GM12875 (cell line): ENCODE results near the gene MTMR10.

Experiments used
- H3K4me3 ChIP-seq: one replicate; pipeline ENCODE4 v1.5.1; 2011; ENCODE audit warnings: low read depth, low read length, control low read depth
- CTCF ChIP-seq: IDR thresholded peaks from 2 replicates; pipeline ENCODE4 v1.5.1; 2011; ENCODE audit warnings: low read depth, mild to moderate bottlenecking, control low read depth, inconsistent platforms, low read length, moderate library complexity, borderline replicate concordance; ENCODE audit not compliant: insufficient read depth

Gene MTMR10

GRCh38 chr15:30943654-30944335, 47.6 kb downstream of the MTMR10 start:
- no peak overlapping the region for H3K4me3 ChIP-seq
- TF ChIP-seq CTCF = no peak

- no peak for TF ChIP-seq CTCF
- no peak overlapping the region for H3K4me3 ChIP-seq
Observed at GRCh38 chr15:30941520-30941919, 49.9 kb downstream of the MTMR10 start.

- no peak overlapping the region for H3K4me3 ChIP-seq
- TF ChIP-seq CTCF = no peak
Observed at GRCh38 chr15:30940359-30940758, 51.1 kb downstream of the MTMR10 start.

GRCh38 chr15:30939161-30939560, 52.3 kb downstream of the MTMR10 start:
- no peak for TF ChIP-seq CTCF

GRCh38 chr15:30933293-30933692, 58.1 kb downstream of the MTMR10 start:
- TF ChIP-seq CTCF = no peak
- H3K4me3 ChIP-seq = no peak overlapping the region

More at GRCh38 chr15:30939161-30939560, 52.3 kb downstream of the MTMR10 start:
- no peak overlapping the region for H3K4me3 ChIP-seq

GRCh38 chr15:30930422-30930821, 61.0 kb downstream of the MTMR10 start:
- TF ChIP-seq CTCF = no peak
- H3K4me3 ChIP-seq = no peak overlapping the region

- TF ChIP-seq CTCF = no peak
Observed at GRCh38 chr15:30929982-30930381, 61.4 kb downstream of the MTMR10 start.

More at GRCh38 chr15:30929982-30930381, 61.4 kb downstream of the MTMR10 start:
- no peak overlapping the region for H3K4me3 ChIP-seq
